Esophagus (tissue), 2 donors: Measurements from ENCODE around the gene SNHG17. TPM values are rescaled to one million over a fixed set of nuclear protein-coding genes. Genes with fewer than 3 reads are reported as not detected.

Experiments
- H3K27ac ChIP-seq, 2 donors: one replicate each; pipeline ENCODE4 v1.5.1; 2013; ENCODE audit warnings: low read depth in 2 of 2, mild to moderate bottlenecking in 2 of 2, inconsistent platforms in 1 of 2, low read length in 1 of 2, moderate library complexity in 1 of 2
- H3K27me3 ChIP-seq, 2 donors: one replicate each; pipeline ENCODE4 v1.6.1; 2013; ENCODE audit warnings: low read length in 2 of 2, control low read depth in 1 of 2, mild to moderate bottlenecking in 1 of 2; ENCODE audit not compliant: insufficient read depth in 2 of 2, control insufficient read depth in 1 of 2
- H3K36me3 ChIP-seq, 2 donors: one replicate each; pipeline ENCODE4 v1.6.1; 2013; ENCODE audit warnings: low read length in 1 of 2; ENCODE audit not compliant: control insufficient read depth in 2 of 2, insufficient read depth in 2 of 2
- H3K4me1 ChIP-seq, 2 donors: one replicate each; pipeline ENCODE4 v1.6.1; 2013; ENCODE audit warnings: low read length in 1 of 2; ENCODE audit not compliant: control insufficient read depth in 2 of 2, insufficient read depth in 2 of 2
- H3K4me3 ChIP-seq, 2 donors: one replicate each; pipeline ENCODE4 v1.5.1; 2013; ENCODE audit warnings: low read length in 2 of 2, mild to moderate bottlenecking in 2 of 2, low read depth in 1 of 2, moderate library complexity in 1 of 2
- H3K9me3 ChIP-seq, 2 donors: one replicate each; pipeline ENCODE4 v1.6.1; 2013; ENCODE audit warnings: mild to moderate bottlenecking in 2 of 2, low read depth in 1 of 2, low read length in 1 of 2, moderate library complexity in 1 of 2; ENCODE audit not compliant: control insufficient read depth in 2 of 2, insufficient read depth in 1 of 2
- WGBS, 2 donors: extraction: QIAGEN DNeasy Blood & Tissue Kit; methylation state at CpG; one replicate each; pipeline ENCODE4 v1.1.7; 2013; 5-methylcytosine and 5-hydroxymethylcytosine counted together
- polyA plus RNA-seq, 2 donors: library from polyadenylated mRNA; stranded (reverse); fragments of 200-250 nt; gene quantifications; one replicate each; pipeline ENCODE4 v1.2.3, GENCODE V29; 2013
- donor health status: healthy with polysubstance abuse.
- donor health status: Bipolar disorder and iron deficiency.

The SNHG17 gene
- polyA plus RNA-seq, 2 donors, result 32.6 to 39.3 TPM

DNA sequence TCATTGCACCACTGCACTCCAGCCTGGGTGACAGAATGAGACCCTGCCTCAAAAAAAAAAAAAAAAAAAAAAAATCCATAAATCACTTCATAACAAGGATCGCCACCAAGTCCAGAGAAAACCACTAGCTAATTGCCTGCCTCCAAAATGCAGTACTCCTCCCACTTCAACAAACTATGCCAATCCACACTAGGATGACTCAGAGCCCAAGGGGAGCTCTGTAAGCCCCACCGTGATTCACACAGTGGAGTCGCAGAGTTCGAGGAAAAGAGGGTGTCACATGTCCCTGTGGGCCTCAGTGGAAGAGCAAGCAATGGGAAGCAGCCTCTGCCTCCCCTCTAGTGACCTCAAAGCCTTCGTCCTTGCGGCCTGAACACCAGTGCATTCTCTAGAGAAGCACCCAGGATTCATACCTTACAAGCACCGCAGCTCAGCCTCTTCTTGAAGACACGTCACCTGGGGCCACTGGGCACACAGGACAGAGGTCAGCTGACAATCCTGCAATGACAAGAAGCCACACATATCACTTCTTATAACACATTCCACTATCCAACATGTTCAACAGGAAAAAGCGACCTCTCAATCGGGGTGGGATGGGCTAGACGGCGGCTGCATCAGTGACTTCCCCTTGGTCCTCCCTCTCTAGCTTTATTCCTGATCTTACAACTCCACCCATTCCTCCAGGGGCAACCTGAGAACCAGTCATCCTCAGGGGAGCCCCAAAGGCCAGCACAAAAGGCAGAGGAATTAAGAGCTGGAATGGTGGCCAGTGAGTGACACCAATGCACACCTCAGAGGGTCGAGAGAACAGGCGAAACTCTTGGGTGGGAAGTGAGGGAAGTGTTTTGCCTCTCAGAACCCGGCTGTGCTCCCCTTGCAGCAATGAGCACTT, 8.9 kb downstream of the SNHG17 start:
- 70 to 79% methylated on average over 15 of the region's 15 CpGs for WGBS, 2 donors
- Histone ChIP-seq H3K27ac (no peak overlapping the region), H3K36me3 (peaks cover 56 to 70% of the 10 kb centered on the region in 2 donors)

DNA sequence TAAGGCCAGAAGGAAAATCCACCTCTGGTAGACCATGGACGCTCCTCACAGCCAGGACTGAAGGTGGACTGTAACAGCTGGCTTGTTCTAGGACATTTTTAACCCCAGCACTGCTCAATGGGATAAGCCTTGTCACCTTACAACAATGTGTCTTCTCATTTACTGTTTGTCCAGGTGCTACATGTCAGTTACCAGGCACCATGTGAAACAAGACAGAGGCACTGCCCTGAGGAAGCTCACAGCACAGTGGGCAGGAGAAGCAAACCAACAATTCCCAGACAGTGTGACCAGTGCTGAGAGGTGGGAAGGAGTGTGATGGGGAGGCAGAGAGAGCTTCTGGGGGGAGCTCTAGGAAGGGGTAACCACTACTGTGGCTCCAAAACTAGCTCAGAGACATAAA, 10.7 kb downstream of the SNHG17 start:
- H3K27me3 ChIP-seq, result no peaks in the 10 kb centered on the region
- no peak overlapping the region for H3K27ac ChIP-seq
- no peak overlapping the region for H3K4me3 ChIP-seq
- H3K9me3 ChIP-seq, result no peaks in the 10 kb centered on the region
- 80 to 95% methylated on average over 1 of the region's 1 CpG for WGBS, 2 donors
- H3K36me3 ChIP-seq, result peaks cover 68 to 74% of the 10 kb centered on the region in 2 donors
- H3K4me1 ChIP-seq, result no peaks in the 10 kb centered on the region

More for the DNA sequence above, 8.9 kb downstream of the SNHG17 start:
- no peaks in the 10 kb centered on the region for H3K27me3 ChIP-seq
- H3K9me3 ChIP-seq, result no peaks in the 10 kb centered on the region
- H3K4me1 ChIP-seq, result no peaks in the 10 kb centered on the region
- H3K4me3 ChIP-seq, result no peak overlapping the region

GRCh38 chr20:38423541-38423940, 11.6 kb downstream of the SNHG17 start:
- WGBS, 2 donors, result 80 to 85% methylated on average over 4 of the region's 4 CpGs
- H3K4me1 ChIP-seq, result no peaks in the 10 kb centered on the region
- H3K27ac ChIP-seq, result no peak overlapping the region
- H3K4me3 ChIP-seq, result no peak overlapping the region
- H3K36me3 ChIP-seq, result peaks cover 60 to 72% of the 10 kb centered on the region in 2 donors
- H3K9me3 ChIP-seq, result no peaks in the 10 kb centered on the region
- H3K27me3 ChIP-seq, result no peaks in the 10 kb centered on the region

DNA sequence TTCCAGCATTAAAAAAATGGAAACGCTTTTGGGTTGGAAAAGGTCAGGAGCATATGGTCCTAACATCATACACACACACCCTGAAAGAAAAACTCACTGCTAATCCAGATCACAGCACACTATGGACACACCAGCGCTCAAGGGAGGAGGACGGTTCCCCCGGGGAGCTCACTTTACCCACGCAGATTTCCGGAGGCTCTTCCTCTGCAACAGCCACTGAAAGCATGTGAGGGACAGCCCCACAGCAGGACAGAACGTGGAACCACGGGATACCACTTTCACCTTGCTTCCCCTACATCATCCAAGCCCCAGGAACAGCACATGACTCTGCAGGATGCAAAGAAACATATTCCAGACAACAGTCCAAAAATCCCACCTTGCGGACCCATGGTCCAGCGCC, 13.2 kb downstream of the SNHG17 start:
- WGBS, 2 donors, result 80 to 86% methylated on average over 10 of the region's 10 CpGs
- peaks cover 51 to 59% of the 10 kb centered on the region in 2 donors for H3K36me3 ChIP-seq
- no peaks in the 10 kb centered on the region for H3K27me3 ChIP-seq

DNA sequence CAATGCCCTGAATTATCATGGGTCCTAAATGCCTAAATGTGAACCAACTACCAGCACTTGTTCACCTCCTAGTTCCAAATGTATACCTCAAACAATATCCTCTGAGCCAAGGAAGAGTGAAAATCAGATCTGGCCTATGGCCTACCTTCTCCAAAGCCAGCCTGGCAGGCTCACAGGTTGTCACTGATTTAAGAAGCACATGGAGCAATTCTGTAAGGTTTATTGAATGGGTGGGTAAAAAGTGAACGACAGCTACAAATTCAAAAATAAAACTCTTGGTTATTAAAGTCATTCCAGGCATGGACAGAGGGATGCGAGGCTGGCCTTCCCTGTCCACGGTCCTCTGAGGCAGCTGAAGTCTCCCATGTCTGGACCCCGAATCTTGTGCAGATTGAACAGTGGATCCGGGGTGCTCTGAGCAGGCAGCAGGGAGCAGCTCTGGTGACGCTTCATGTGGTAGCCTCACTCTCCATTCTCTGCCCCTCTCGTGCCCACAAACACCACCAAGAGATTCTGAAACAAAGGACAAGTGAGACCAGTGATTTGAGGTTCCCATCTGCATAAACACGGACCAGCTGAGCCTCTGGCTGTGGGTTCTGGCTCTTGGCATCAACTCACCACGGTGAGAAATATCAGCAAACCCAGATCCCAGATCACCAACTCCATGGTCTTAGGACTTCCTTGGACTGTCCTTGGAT, 14.6 kb downstream of the SNHG17 start:
- WGBS, 2 donors, result 93% methylated on average over 9 of the region's 9 CpGs
- H3K36me3 ChIP-seq, result peaks cover 44 to 51% of the 10 kb centered on the region in 2 donors
- H3K4me3 ChIP-seq, result no peak overlapping the region
- no peak overlapping the region for H3K27ac ChIP-seq
- no peaks in the 10 kb centered on the region for H3K4me1 ChIP-seq
- no peaks in the 10 kb centered on the region for H3K27me3 ChIP-seq
- no peaks in the 10 kb centered on the region for H3K9me3 ChIP-seq

More for the DNA sequence above, 13.2 kb downstream of the SNHG17 start:
- H3K4me3 ChIP-seq, result no peak overlapping the region
- H3K4me1 ChIP-seq, result no peaks in the 10 kb centered on the region
- no peak overlapping the region for H3K27ac ChIP-seq
- no peaks in the 10 kb centered on the region for H3K9me3 ChIP-seq

GRCh38 chr20:38418509-38419204, 16.5 kb downstream of the SNHG17 start:
- Histone ChIP-seq H3K27ac (no peak overlapping the region), H3K4me1 (no peaks in the 10 kb centered on the region), H3K4me3 (no peak overlapping the region), H3K27me3 (no peaks in the 10 kb centered on the region), H3K9me3 (no peaks in the 10 kb centered on the region), H3K36me3 (peaks cover 30 to 38% of the 10 kb centered on the region in 2 donors)
- WGBS, 2 donors, result 73 to 76% methylated on average over 4 of the region's 4 CpGs

DNA sequence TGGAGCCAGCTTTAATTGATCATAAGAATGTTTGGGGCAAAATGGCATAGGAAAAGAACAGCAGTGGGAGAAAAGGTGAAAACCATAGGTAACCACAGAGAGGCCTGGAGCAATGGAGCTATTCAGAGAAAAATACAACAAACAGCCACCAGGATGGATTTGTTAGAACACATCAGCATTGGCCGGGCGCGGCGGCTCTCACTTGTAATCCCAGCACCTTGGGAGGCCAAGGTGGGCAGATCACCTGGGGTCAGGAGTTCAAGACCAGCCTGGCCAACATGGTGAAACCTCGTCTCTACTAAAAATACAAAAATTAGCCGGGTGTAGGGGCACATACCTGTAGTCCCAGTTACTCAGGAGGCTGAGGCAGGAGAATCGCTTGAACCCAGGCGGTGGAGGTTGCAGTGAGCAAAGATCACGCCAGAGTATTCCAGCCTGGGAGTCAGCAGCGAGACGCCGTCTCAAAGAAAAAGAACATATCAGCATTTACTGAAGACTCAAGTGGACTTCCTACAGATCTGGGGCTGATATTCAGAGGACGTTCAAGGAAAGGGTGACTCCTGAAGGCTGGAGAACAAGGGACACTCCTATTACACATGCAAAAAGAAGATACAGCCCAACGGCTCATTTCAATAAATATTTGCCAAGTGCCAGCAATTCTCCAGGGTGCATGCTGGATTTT, 20.2 kb downstream of the SNHG17 start:
- no peaks in the 10 kb centered on the region for H3K27me3 ChIP-seq
- 92 to 94% methylated on average over 14 of the region's 14 CpGs for WGBS, 2 donors

GRCh38 chr20:38412877-38413577, 22.1 kb downstream of the SNHG17 start:
- Histone ChIP-seq H3K4me3 (no peak overlapping the region), H3K36me3 (peaks cover 0 to 5% of the 10 kb centered on the region in 2 donors), H3K27me3 (no peaks in the 10 kb centered on the region), H3K4me1 (no peaks in the 10 kb centered on the region), H3K27ac (no peak overlapping the region), H3K9me3 (no peaks in the 10 kb centered on the region)
- WGBS, 2 donors, result 87 to 92% methylated on average over 9 of the region's 9 CpGs

More for the DNA sequence above, 20.2 kb downstream of the SNHG17 start:
- Histone ChIP-seq H3K27ac (no peak overlapping the region), H3K36me3 (peaks cover 6 to 17% of the 10 kb centered on the region in 2 donors), H3K9me3 (no peaks in the 10 kb centered on the region), H3K4me3 (no peak overlapping the region), H3K4me1 (no peaks in the 10 kb centered on the region)
